Measurements from ENCODE around the gene TMEM187.

TMEM187 gene

DNA sequence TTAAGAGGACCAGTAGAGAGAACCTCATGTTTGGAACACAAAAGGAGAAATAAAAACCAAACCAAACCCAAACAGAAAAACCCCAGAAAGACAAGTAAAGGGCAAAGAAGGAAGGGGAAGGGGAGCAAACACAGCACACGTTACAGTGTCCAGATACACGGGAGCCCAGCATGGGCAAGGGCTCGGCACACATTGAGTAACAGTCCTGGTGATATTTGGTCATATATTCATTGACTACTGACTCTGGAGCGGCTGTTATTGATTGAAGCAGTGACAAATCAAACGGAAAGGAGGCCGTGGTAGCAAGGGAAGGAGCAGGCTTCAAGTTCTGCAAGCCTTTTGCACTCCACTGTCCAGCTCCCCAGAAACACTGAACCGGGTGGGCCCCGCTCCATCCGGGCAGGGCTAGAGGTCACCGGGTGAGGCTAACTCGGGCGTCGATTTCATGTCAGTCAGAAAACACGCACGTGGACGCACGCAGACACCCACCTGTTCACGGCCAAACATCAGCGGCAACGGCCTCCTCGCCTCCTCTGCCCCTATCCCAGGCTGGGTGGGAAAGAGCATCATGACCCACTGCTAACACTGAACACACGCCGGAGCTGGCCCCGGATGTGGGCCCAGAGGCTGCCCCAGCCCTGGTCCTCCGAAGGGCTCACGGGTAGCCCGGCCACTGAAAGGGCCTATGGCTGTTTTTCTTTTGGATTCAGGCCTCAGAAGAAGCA is 50.9 kb downstream of the TMEM187 start:
- DNase-seq, result no peak

GRCh38 chrX:154024271-154024670 is 51.7 kb downstream of the TMEM187 start:
- no peak for DNase-seq

DNA sequence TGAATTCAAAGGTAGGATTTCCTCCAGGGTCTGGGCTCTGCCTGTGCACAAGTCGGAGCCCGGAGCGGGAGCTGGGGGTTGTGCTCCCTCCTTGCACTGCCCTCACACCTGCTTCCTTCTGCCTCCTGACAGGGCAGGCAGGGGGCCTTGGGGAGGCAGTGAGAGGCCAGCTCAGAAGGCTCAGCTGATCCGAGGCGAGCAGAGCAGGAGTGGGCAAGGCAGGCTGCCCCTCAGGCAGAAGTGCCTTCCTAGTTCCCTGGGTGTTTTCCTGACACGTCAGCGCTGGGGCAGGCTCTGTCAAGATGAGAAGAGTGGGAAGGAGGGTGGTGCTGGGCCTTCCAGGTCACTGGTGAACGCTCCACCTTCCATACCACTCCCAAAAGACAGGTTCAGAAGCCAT is 52.7 kb downstream of the TMEM187 start:
- no peak for DNase-seq

GRCh38 chrX:154026136-154027021 is 53.8 kb downstream of the TMEM187 start:
- DNase-seq, result no peak

GRCh38 chrX:154027022-154027402 is 54.5 kb downstream of the TMEM187 start:
- no peak for DNase-seq

- DNase-seq, result no peak
Observed at GRCh38 chrX:154027986-154028385, 55.4 kb downstream of the TMEM187 start.

DNA sequence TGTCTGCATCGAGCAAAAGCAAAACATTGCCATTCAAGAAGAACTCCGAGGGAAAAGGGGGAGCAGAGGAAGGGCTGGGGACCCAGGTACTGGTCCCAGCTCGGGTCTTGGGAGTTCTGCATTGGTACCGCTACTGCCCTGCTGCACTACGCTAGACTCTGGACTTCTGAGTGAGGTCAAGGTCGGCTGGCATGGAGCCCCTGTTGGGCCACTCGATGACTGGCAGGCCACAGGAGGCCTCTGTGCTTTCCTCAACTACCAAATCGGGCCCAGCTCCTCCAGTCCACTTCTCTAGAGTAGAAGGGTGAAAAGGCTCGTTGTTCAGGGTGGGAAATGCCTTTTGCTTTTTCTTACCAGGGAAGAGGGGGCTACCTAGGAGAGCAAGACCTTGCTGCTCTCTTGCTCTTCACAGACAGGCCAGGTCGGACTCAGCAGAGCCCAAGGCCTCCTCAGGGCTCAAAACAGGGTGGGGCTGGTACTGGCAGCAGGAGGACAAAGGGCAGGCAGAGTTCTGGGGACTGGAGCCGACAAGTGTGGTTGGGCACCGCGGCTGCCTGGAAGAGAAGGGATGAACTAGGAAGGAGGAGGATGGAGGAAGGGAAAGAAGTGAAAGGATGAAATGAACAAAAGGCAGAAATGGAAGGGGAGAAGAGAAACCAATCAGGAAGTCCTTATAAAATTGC is 56.1 kb downstream of the TMEM187 start:
- DNase-seq, result no peak

- no peak for DNase-seq
Observed at GRCh38 chrX:154029439-154029838, 56.9 kb downstream of the TMEM187 start.

DNA sequence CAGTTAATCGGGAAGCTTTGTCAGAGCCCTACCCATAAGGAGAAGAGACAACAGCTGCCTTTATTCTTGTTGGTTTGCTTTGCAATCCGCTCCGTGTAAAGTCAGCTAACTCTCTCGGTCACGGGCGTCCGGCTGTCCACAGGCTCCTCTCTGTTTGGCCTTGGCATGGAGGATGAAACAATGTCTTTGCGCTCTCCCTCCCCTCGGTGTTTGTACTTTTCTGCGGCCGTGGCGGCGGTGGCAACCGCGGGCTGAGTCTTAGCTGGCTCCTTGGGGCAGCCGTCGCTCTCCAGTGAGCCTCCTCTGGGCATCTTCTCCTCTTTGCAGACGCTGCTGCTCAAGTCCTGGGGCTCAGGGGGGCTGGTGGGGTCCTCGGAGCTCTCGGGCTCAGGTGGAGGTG is 57.7 kb downstream of the TMEM187 start:
- no peak for DNase-seq

DNA sequence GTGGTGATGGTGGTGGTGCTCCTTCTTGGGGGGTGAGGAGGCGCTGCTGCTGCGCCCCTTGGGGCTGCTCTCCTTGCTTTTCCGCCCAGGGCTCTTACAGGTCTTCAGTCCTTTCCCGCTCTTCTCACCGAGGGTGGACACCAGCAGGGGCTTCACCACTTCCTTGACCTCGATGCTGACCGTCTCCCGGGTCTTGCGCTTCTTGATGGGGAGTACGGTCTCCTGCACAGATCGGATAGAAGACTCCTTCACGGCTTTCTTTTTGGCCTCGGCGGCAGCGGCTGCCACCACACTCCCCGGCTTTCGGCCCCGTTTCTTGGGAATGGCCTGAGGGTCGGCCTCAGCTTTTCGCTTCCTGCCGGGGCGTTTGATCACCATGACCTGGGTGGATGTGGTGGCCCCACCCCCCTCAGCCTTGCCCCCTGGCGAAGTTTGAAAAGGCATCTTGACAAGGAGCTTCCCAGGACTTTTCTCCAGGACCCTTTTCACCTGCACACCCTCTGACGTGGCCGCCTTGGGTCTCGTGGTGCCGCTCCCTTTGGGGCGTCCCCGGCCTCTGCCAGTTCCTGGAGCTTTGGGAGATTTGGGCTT is 58.3 kb downstream of the TMEM187 start:
- no peak for DNase-seq

- no peak for DNase-seq
Observed at GRCh38 chrX:154032160-154032559, 59.6 kb downstream of the TMEM187 start.

- DNase-seq, result no peak
Observed at GRCh38 chrX:154032653-154033052, 60.1 kb downstream of the TMEM187 start.

All from CD4-positive, alpha-beta T cell treated with Interleukin-1 beta for 1 hour (primary cell).